HFF-Myc (cell line): ENCODE measurements around the gene NOP9.

ENCODE experiments used
- DNase-seq: peaks from one replicate; pipeline ENCODE4 v3.0.0-alpha.2; 2011; ENCODE audit warnings: low read depth; ENCODE audit errors: extremely low read depth
- H3K4me3 ChIP-seq: replicated peaks from 2 replicates; pipeline ENCODE4 v1.5.1; 2011; ENCODE audit warnings: low read depth, mild to moderate bottlenecking, control low read depth, low read length
- CTCF ChIP-seq: IDR thresholded peaks from 2 replicates; pipeline ENCODE4 v1.5.1; 2012; ENCODE audit warnings: mild to moderate bottlenecking, low read depth, low read length, control low read depth; ENCODE audit errors: missing control alignments

The NOP9 gene

DNA sequence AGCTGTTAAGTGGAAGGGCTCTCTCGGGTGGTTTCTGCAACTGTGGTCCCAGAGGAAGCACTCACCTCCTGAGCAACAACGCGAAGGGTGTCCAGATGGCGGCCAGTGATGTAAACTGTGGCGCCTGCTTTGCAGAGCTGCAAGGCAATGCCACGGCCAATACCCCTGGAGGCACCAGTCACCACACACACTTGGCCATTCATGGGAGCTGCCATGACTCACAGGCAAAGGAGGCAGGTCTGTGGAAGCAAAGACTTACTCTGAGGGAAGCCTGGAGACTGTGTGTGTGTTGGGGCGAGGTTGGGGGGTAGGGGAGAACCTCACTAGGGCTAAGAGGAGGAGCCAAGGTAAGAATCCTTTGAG lies 777 bp upstream of the NOP9 start:
- TF ChIP-seq CTCF = no peak
- no peak for DNase-seq
- peak overlapping the region; percentile 91 for H3K4me3 ChIP-seq

- TF ChIP-seq CTCF = no peak
- peak overlapping the region; percentile 91 for H3K4me3 ChIP-seq
- no peak for DNase-seq
Measured at GRCh38 chr14:24300326-24300980, 803 bp downstream of the NOP9 start.

DNA sequence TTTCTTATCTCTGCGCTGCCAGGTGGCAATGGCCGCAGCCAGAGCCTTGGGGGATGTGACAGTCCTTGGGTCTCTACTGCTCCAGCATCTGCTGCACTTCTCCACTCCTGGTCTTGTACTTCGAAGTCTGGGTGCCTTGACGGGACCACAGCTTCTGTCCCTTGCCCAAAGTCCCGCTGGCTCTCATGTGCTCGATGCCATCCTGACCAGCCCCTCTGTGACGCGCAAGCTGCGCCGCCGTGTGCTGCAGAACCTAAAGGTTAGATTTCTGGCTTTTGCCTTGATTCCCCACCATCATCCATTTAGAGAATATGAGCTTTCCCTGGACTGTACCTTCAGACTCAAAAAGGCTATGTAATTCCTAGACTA lies 4.4 kb downstream of the NOP9 start:
- no peak overlapping the region for H3K4me3 ChIP-seq
- DNase-seq = no peak
- no peak for TF ChIP-seq CTCF

DNA sequence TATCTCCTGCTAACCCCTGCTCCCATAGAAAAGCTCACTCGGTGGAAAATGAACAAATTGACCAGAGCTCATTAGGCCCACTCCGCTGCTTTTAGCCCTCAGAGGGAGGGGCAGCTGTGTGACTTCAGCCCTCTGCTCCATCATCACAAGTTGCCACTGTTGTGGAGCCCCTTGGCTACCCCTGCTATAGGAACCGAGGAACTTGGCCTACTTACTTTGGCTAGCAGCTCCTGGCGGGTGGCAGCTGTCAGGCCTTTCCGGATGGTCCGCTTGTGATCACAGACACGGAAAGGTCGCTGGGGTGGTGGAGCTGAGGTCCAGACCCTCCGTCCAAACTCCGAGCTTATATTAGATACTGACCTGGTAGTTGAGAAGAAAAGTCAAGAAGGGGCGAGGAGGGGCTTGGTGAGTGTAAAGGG lies 7.5 kb downstream of the NOP9 start:
- DNase-seq = no peak
- no peak overlapping the region for H3K4me3 ChIP-seq
- TF ChIP-seq CTCF = no peak

GRCh38 chr14:24307575-24308341 lies 8.1 kb downstream of the NOP9 start, which contains the start of gene CIDEB:
Gene CIDEB (minus strand): TSS chr14:24307977. CDS start chr14:24307858, 119 bp downstream.
- no peak for DNase-seq

More at GRCh38 chr14:24307575-24308341, 8.1 kb downstream of the NOP9 start, which contains the start of gene CIDEB:
- TF ChIP-seq CTCF = peak; percentile 99
- H3K4me3 ChIP-seq = no peak within 1 kb of the TSS
